ENCODE data around the gene PDZD8. TPM values are rescaled to one million over a fixed set of nuclear protein-coding genes. Genes with fewer than 3 reads are reported as not detected.

PDZD8 gene, protein sequence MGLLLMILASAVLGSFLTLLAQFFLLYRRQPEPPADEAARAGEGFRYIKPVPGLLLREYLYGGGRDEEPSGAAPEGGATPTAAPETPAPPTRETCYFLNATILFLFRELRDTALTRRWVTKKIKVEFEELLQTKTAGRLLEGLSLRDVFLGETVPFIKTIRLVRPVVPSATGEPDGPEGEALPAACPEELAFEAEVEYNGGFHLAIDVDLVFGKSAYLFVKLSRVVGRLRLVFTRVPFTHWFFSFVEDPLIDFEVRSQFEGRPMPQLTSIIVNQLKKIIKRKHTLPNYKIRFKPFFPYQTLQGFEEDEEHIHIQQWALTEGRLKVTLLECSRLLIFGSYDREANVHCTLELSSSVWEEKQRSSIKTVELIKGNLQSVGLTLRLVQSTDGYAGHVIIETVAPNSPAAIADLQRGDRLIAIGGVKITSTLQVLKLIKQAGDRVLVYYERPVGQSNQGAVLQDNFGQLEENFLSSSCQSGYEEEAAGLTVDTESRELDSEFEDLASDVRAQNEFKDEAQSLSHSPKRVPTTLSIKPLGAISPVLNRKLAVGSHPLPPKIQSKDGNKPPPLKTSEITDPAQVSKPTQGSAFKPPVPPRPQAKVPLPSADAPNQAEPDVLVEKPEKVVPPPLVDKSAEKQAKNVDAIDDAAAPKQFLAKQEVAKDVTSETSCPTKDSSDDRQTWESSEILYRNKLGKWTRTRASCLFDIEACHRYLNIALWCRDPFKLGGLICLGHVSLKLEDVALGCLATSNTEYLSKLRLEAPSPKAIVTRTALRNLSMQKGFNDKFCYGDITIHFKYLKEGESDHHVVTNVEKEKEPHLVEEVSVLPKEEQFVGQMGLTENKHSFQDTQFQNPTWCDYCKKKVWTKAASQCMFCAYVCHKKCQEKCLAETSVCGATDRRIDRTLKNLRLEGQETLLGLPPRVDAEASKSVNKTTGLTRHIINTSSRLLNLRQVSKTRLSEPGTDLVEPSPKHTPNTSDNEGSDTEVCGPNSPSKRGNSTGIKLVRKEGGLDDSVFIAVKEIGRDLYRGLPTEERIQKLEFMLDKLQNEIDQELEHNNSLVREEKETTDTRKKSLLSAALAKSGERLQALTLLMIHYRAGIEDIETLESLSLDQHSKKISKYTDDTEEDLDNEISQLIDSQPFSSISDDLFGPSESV
- total RNA-seq, result 10 to 100 TPM; 13.1 to 16.6 TPM

DNA sequence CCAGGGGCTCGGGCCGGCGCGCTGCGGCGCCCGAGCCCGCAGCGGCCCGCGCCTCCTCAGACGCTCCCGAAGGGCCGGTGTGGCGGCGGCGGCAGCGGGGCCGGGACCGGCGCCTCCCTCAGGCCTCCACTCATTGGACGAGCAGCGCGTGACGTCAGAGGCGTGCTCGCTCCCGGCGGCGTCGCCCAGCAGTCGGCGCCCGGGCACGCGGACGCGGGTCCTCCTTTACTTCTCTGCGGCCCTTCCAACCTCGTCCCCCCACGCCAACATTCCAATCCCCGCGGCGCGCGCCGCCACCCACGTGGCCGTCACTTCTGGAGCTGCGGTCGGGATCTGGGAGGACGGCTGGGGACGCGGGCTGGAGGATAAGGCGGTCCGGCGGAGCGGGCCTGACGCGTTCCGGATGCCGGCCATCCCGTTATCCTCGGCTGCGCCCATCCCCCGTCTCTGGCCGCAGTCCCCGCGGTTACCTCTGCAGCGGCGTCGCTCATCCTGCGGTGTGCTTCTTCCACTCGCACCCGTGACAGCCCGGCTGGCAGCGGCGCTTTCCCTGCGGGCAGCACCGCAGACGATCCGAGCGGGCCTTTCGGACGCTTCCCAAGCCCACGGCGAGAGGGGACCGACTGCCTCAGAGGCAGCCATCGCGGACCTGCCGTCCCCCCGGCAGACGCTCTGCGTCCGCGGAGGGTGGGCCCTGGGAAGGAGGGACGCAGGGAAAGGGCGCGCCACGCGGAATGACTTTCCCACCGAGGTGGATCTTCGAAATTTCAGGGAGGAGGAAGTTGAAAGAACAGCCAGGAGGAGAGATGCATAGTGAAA, at the start of gene PDZD8:
Gene PDZD8 (minus strand): TSS at position 81 of the 819 bp plus-strand sequence. CDS start 213 bp downstream, outside the sequence.
- no peaks in the 10 kb centered on the region for H3K9me3 Mint-ChIP-seq
- H3K36me3 Mint-ChIP-seq, result peaks cover 0 to 10% of the 10 kb centered on the region in 2 donors
- peak; percentile 91 to 92 for ATAC-seq
- H3K27ac Mint-ChIP-seq, result peak within 1 kb of the TSS; percentile 60 to 86
- DNase-seq (ENCODE audit: low spot score in 2 of 2), result peak; percentile 86 to 91

DNA sequence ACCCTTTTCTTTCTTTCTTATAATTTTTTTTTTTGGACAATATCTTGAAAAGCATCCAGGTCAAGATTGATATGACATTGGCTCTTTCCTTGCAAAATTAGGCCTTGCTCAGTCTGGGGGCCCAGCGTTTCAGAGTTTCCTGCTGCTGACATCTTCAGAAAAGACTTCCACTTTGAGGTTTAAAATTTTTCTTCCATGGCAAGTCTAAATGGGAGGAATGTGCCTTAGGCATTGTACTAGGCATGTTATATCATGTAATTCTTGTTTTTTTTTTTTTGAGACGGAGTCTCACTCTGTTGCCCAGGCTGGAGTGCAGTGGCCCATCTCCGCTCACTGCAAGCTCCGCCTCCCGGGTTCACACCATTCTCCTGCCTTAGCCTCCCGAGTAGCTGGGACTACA, 48.9 kb upstream of the PDZD8 start:
- H3K27ac Mint-ChIP-seq, result no peak overlapping the region
- DNase-seq (ENCODE audit: low spot score in 2 of 2) (no peak), ATAC-seq (no peak)
- H3K9me3 Mint-ChIP-seq, result peaks cover 0 to 5% of the 10 kb centered on the region in 2 donors
- peaks cover 0 to 12% of the 10 kb centered on the region in 2 donors for H3K36me3 Mint-ChIP-seq

DNA sequence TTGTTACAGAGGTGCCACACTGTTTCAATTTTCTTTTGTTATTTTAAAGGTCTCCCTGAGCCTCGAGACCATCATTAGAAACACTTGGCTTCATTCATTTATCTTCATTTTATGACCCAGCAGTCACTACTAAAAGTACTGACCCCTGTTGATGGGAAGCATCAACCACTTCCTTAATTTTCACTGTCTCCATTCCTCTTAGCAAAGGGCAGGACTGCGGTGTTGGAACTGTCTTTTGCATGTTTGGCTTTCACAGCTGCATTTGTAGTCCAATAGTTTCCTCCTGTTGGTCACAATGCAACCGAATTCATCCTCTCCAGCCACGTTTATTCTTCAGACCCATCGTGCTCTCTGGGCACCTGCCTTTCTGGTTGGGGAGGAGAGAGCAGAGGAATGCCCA, 46.7 kb upstream of the PDZD8 start:
- H3K27ac Mint-ChIP-seq, result no peak overlapping the region
- peaks cover 0 to 12% of the 10 kb centered on the region in 2 donors for H3K36me3 Mint-ChIP-seq
- H3K9me3 Mint-ChIP-seq, result peaks cover 0 to 5% of the 10 kb centered on the region in 2 donors

DNA sequence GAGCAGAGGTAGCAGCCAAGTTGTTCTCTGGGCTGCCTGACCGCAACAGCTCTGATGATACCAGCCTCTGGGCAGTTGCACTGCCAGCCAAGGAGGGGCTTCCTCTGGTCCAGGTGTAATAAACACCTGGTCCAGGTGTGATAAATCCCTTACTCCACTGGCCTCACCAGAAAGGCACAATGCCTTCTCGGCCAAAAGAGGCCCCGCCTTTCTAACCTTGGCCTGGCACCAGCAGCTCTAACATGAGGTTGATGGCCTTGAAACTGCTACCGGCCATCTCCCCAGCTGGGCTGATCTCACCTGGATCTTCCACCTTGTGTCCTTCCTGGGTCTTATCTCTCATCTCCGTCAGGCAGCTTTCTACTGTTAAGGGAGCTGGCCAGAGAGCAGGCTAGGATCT, 45.5 kb upstream of the PDZD8 start:
- Mint-ChIP-seq H3K27ac (no peak overlapping the region), H3K9me3 (peaks cover 0 to 5% of the 10 kb centered on the region in 2 donors)
- no peak for ATAC-seq

More for the DNA sequence above, 46.7 kb upstream of the PDZD8 start:
- no peak for DNase-seq (ENCODE audit: low spot score in 2 of 2)
- no peak for ATAC-seq

DNA sequence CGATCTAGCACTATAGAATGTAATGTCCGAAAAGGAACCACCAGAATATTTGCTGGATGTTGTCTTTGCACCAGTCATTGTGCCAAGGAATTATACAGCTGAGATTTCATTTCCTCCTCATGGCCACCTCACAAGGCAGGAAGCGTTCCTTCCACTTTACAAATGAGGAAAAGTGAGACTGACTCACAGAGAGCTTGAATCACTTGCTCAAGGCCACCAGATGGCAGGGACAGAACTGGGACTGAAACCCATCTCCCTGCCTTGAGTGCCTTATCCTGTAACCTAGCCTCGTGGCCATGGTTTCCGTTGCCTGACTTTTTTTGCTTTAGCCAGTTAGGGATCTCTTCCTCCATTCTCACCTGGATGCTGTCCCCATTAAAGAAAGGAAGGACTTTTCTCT, 44.7 kb upstream of the PDZD8 start:
- Mint-ChIP-seq H3K9me3 (peaks cover 0 to 5% of the 10 kb centered on the region in 2 donors), H3K27ac (no peak overlapping the region), H3K36me3 (peaks cover 0 to 12% of the 10 kb centered on the region in 2 donors)
- ATAC-seq (no peak), DNase-seq (ENCODE audit: low spot score in 2 of 2) (no peak)

More for the DNA sequence above, 45.5 kb upstream of the PDZD8 start:
- peaks cover 0 to 12% of the 10 kb centered on the region in 2 donors for H3K36me3 Mint-ChIP-seq
- DNase-seq (ENCODE audit: low spot score in 2 of 2), result no peak

DNA sequence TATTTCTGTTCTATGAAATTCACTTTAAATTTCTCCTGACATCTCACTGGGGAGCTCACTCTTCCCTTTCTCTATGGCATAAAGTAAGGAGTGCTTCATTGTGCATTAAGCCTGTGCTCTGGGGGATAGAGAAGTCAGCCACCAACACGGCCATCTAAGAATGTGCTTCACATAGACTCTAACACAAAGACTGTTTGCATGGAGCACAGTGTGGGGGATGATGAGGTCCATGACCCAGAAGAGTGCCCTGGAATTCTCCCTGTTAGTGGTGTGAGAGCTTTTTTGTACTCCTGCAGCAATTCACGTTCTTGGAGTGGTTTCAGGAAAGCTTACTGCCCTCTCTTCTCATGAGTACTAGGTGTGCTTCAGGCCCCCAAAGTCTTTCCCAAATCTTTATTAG, 43.9 kb upstream of the PDZD8 start:
- H3K36me3 Mint-ChIP-seq, result peaks cover 0 to 12% of the 10 kb centered on the region in 2 donors
- H3K27ac Mint-ChIP-seq, result peak overlapping the region in 1 of 2 donors; percentile 14
- no peak for DNase-seq (ENCODE audit: low spot score in 2 of 2)
- ATAC-seq, result no peak
- peaks cover 0 to 5% of the 10 kb centered on the region in 2 donors for H3K9me3 Mint-ChIP-seq

DNA sequence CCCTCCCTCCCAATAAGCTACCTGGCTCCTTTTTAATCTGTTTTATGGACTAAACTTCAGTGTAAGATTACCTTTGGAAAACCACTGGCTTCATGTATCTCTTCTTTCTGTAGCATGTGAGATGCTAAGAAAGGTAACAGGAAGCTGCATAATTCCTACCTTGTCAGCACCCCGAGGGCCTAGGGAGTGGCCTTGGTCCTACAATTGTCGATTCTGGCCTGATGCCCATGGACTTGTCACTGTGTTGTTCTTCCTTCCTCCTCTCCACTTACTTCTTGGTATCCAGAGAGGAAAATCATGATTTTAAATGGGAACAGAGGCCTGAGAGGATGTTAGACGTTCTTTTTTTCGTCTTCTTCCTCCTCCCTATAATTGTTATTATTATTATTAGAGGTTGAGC, 42.9 kb upstream of the PDZD8 start:
- peaks cover 0 to 12% of the 10 kb centered on the region in 2 donors for H3K36me3 Mint-ChIP-seq
- H3K27ac Mint-ChIP-seq, result no peak overlapping the region
- ATAC-seq (no peak), DNase-seq (ENCODE audit: low spot score in 2 of 2) (no peak)
- peaks cover 0 to 5% of the 10 kb centered on the region in 2 donors for H3K9me3 Mint-ChIP-seq

DNA sequence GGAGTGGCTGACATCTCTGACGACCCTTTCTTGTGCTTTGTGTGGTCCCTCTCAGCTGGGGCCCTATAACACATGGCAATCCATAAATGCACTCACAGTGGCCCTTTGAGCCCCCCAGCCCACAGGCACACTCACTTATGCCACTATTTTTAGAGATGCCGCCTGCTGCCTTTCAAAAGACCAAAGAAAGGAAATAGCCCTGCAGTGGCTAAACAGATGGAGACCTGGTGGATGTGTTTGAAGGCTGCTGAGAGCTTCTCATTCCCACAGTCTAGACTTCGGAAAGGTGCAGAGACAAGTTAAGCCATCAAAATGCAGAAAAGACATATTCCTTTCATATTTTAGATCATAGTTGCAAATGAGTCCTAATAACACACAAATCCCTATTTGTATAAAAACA, 42.0 kb upstream of the PDZD8 start:
- Mint-ChIP-seq H3K36me3 (peaks cover 0 to 10% of the 10 kb centered on the region in 2 donors), H3K27ac (no peak overlapping the region), H3K9me3 (peaks cover 0 to 5% of the 10 kb centered on the region in 2 donors)
- no peak for DNase-seq (ENCODE audit: low spot score in 2 of 2)
- ATAC-seq, result no peak

DNA sequence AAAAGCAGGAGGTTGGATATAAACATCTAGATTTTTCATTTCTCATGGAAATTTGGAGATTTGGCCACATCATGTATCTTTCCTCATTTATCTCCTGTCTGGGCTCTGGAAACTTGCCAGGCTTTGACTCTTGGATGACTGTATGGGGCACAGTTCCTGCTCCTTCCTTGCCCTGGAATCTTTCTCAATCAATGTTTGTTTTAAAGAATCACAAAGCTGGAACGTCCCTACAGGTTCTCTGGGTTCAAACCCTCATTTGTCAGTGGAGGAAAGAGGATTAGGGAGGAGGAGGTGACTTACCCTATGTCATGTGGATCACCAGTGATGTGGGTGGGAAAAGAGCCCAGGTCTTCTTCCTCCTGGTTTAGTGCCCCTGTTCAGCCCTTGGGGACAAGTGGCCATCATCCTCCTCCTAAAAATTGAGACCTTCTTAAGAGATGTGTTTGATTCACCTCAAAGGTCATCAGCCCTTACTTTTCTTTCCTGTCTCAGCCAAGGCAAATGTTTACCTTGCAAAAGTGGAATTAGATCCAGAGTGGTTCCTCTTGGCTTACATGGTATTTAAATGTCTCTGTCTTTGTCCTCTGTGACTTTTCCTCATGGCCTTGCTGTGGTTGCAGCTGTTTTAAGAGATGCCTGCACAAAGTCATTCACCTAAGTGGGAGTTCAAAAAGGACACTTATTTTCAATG, 38.8 kb upstream of the PDZD8 start:
- Mint-ChIP-seq H3K36me3 (no peaks in the 10 kb centered on the region), H3K27ac (no peak overlapping the region), H3K9me3 (no peaks in the 10 kb centered on the region)
- ATAC-seq, result no peak
- no peak for DNase-seq (ENCODE audit: low spot score in 2 of 2)

DNA sequence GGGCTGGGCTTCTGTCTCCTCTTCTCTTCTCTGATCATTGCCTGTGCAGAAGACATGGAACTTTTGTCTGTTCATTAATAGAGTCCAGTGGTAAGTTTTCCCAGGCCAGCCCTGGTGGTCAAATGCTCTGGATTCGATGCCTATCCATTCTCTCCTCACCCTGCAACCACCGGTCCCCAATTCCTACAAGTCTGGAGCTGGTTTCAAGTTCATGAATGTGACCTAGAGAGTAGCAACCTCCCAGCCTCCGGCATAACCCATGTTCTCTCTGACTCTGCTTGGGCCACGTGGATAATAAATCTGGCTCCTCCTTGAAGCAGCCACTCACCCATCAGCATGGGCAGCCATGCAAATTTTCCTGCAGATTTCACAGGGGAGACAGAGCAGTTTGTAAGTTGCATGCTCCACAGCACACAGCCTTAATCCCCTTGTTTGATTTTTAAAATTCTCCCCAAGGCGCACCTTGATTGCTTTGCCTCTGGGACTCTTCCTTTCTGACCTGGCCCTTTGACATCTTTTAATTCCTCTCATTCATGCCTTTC, 37.3 kb upstream of the PDZD8 start:
- no peaks in the 10 kb centered on the region for H3K36me3 Mint-ChIP-seq
- H3K27ac Mint-ChIP-seq, result no peak overlapping the region
- H3K9me3 Mint-ChIP-seq, result no peaks in the 10 kb centered on the region
- ATAC-seq (no peak), DNase-seq (ENCODE audit: low spot score in 2 of 2) (no peak)

DNA sequence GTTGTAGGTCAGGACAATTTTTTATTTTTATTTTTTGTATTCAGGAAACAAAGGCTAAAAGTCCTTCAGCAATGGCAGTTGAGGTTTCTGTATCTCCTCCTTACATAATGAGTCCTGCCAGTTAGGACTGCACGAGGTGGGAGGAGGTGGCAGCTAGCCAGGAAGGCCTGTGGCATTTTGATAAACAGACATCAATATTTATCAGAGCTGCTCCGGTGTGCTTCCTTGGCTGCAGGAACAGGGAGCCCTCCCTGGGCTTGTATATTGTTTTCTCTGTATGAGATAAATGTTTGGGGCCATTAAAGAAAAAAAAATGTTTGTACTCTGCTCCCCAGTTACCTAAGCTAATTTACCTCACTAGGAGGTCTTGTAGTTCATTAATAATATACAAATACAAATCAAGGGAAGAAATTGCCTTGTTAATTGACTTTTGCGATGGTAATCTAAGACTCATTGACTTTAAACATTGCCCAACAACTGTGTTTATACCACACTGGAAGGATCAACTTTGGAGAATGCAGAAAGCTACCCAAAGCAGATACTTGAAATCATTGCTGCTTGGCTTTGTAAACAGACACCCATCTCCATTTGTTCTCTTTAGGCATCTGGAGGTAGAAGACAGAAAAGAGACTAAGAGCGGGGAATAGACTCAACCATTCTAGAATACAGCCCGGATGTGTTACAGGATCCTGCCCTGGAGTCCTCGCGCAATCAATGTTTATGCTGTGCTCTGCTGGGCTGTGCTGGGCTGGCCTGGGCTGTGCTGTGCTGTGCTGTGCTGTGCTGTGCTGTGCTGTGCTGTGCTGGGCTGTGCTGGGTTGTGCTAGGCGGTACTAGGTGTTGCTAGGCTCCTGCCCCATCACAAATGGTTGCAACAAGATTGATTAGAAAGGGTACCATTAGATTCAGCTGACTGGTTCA, 36.5 kb upstream of the PDZD8 start:
- Mint-ChIP-seq H3K27ac (no peak overlapping the region), H3K36me3 (no peaks in the 10 kb centered on the region), H3K9me3 (no peaks in the 10 kb centered on the region)
- DNase-seq (ENCODE audit: low spot score in 2 of 2) (no peak), ATAC-seq (no peak)

DNA sequence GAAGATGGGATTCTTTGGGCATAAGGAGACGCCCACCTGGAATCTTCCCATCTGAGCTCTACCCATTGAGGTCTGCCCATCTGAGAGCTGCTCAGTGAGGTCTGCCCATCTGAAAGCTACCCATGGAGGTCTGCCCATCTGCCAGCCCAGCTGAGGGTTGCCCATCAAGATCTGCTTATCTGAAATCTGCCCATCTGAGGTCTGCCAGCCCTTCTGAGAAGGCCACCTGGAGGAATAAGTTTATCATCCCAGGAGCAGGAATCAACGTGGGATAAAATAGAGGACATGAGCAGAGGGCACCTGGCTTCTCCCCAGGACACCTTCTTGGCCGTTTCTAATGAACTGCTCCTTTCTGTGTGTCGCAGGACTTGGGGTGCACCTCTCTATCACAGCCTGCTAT, 35.3 kb upstream of the PDZD8 start:
- DNase-seq (ENCODE audit: low spot score in 2 of 2) (no peak), ATAC-seq (no peak)
- H3K36me3 Mint-ChIP-seq, result no peaks in the 10 kb centered on the region
- no peaks in the 10 kb centered on the region for H3K9me3 Mint-ChIP-seq
- no peak overlapping the region for H3K27ac Mint-ChIP-seq

DNA sequence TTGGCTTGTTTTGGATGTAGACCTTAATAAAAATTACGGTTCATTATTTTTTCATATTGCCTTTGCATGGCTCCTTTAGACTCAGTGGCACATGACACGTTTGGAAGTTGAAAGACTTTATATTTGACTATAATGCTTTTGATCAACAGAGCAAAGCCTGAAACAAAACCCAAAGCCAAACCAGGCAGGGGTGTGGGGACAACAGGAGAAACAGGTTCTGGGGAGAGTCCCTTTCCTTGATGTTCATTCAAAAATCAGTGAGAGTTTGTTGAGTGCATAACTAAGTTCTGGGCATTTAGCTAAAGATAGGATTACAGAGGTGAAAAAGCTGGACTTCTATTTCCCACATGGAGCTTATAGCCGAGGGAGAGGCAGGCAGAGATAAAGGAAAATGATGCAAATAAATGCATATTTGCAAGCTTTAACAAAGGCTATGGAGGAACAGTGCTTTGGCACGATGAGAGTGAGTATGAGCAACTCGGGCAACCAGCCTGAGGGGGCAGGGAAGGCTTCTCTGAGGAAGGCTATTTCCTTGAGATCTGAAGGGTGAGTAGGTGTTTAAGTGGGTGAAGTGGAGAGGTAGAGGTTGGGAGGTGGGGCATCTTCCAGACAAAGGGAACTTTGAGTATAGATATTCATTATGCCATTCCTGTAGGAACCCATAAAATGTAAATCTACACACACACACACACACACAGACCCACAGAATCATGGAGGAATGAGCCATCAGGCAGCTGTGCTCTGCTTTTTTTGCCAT, 34.5 kb upstream of the PDZD8 start:
- no peak overlapping the region for H3K27ac Mint-ChIP-seq
- DNase-seq (ENCODE audit: low spot score in 2 of 2) (no peak), ATAC-seq (no peak)
- H3K9me3 Mint-ChIP-seq, result no peaks in the 10 kb centered on the region
- H3K36me3 Mint-ChIP-seq, result no peaks in the 10 kb centered on the region
